H9 (cell line): ENCODE data around the gene PTPN23. TPM values are rescaled to one million over a fixed set of nuclear protein-coding genes. Genes with fewer than 3 reads are reported as not detected.

Experiments
- DNase-seq: peaks from one replicate; pipeline ENCODE4 v3.0.0-alpha.2; 2017
- H2AFZ ChIP-seq: one replicate; pipeline ENCODE4 v1.6.1; 2013; ENCODE audit warnings: mild to moderate bottlenecking, low read length, control low read depth, moderate library complexity
- H2AK5ac ChIP-seq: 2 replicates; pipeline ENCODE4 v1.6.1; 2013; ENCODE audit warnings: low read length, control low read depth, mixed read lengths; ENCODE audit not compliant: insufficient read length
- H2BK120ac ChIP-seq: one replicate; pipeline ENCODE4 v1.6.1; 2013; ENCODE audit warnings: low read depth, mild to moderate bottlenecking, low read length, control low read depth, inconsistent platforms; ENCODE audit not compliant: poor library complexity, severe bottlenecking
- H2BK12ac ChIP-seq: 2 replicates; pipeline ENCODE4 v1.6.1; 2013; ENCODE audit warnings: low read length, control low read depth, mixed read lengths, low read depth; ENCODE audit not compliant: insufficient read length
- H2BK15ac ChIP-seq: 2 replicates; pipeline ENCODE4 v1.6.1; 2013; ENCODE audit warnings: low read depth, low read length, control low read depth
- H2BK20ac ChIP-seq: one replicate; pipeline ENCODE4 v1.6.1; 2013; ENCODE audit warnings: low read depth, mild to moderate bottlenecking, low read length, control low read depth, inconsistent platforms; ENCODE audit not compliant: poor library complexity, severe bottlenecking
- H2BK5ac ChIP-seq: 2 replicates; pipeline ENCODE4 v1.6.1; 2013; ENCODE audit warnings: low read length, control low read depth, mixed read lengths; ENCODE audit not compliant: insufficient read length
- H3K14ac ChIP-seq: 2 replicates; pipeline ENCODE4 v1.6.1; 2013; ENCODE audit warnings: low read length, control low read depth; ENCODE audit not compliant: insufficient read depth
- H3K18ac ChIP-seq: 2 replicates; pipeline ENCODE4 v1.6.1; 2013; ENCODE audit warnings: low read depth, mild to moderate bottlenecking, mixed read lengths, low read length, control low read depth; ENCODE audit not compliant: insufficient read length
- H3K23ac ChIP-seq: 2 replicates; pipeline ENCODE4 v1.6.1; 2013; ENCODE audit warnings: low read length, control low read depth, mixed read lengths, low read depth; ENCODE audit not compliant: insufficient read length
- H3K23me2 ChIP-seq: 2 replicates; pipeline ENCODE4 v1.6.1; 2013; ENCODE audit warnings: low read depth, mild to moderate bottlenecking, mixed read lengths, low read length, control low read depth; ENCODE audit not compliant: insufficient read length, poor library complexity, severe bottlenecking
- H3K27ac ChIP-seq: 2 replicates; pipeline ENCODE4 v1.5.1; 2013; ENCODE audit warnings: low read length, control low read depth, mixed read lengths, low read depth; ENCODE audit not compliant: insufficient read length
- H3K27me3 ChIP-seq: 2 replicates; pipeline ENCODE4 v1.6.1; 2013; ENCODE audit warnings: low read length, control low read depth, inconsistent platforms; ENCODE audit not compliant: insufficient read depth
- H3K4ac ChIP-seq: 2 replicates; pipeline ENCODE4 v1.6.1; 2013; ENCODE audit warnings: low read depth, mild to moderate bottlenecking, control low read depth, inconsistent platforms, low read length, moderate library complexity
- H3K4me1 ChIP-seq: 2 replicates; pipeline ENCODE4 v1.6.1; 2013; ENCODE audit warnings: low read length, control low read depth, inconsistent platforms; ENCODE audit not compliant: insufficient read depth
- H3K4me2 ChIP-seq: 2 replicates; pipeline ENCODE4 v1.6.1; 2013; ENCODE audit warnings: low read length, control low read depth, mixed read lengths; ENCODE audit not compliant: insufficient read length, insufficient read depth
- H3K56ac ChIP-seq: 2 replicates; pipeline ENCODE4 v1.6.1; 2013; ENCODE audit warnings: low read depth, mild to moderate bottlenecking, mixed read lengths, low read length, control low read depth; ENCODE audit not compliant: insufficient read length
- H3K79me1 ChIP-seq: 2 replicates; pipeline ENCODE4 v1.6.1; 2013; ENCODE audit warnings: low read depth, mild to moderate bottlenecking, moderate library complexity, low read length, control low read depth, inconsistent platforms; ENCODE audit not compliant: insufficient read depth, poor library complexity, severe bottlenecking
- H3K79me2 ChIP-seq: 2 replicates; pipeline ENCODE4 v1.6.1; 2013; ENCODE audit warnings: low read length, control low read depth, inconsistent platforms; ENCODE audit not compliant: insufficient read depth
- H3K9ac ChIP-seq: 2 replicates; pipeline ENCODE4 v1.6.1; 2013; ENCODE audit warnings: low read length, control low read depth, mixed read lengths; ENCODE audit not compliant: insufficient read length; ENCODE audit errors: extremely low read depth
- H3K9me3 ChIP-seq: one replicate; pipeline ENCODE4 v1.6.1; 2013; ENCODE audit warnings: low read depth, low read length, inconsistent platforms; ENCODE audit not compliant: control insufficient read depth
- H3T11ph ChIP-seq: one replicate; pipeline ENCODE4 v1.6.1; 2013; ENCODE audit warnings: mild to moderate bottlenecking, low read length, control low read depth, inconsistent platforms
- H4K20me1 ChIP-seq: one replicate; pipeline ENCODE4 v1.6.1; 2013; ENCODE audit not compliant: control insufficient read depth, insufficient read length, insufficient read depth
- H4K5ac ChIP-seq: 2 replicates; pipeline ENCODE4 v1.6.1; 2013; ENCODE audit warnings: low read depth, mild to moderate bottlenecking, mixed read lengths, low read length, control low read depth; ENCODE audit not compliant: insufficient read length
- H4K8ac ChIP-seq: replicated peaks from 2 replicates; pipeline ENCODE4 v1.6.1; 2013; ENCODE audit warnings: low read length, control low read depth, mixed read lengths, low read depth; ENCODE audit not compliant: insufficient read length
- H4K91ac ChIP-seq: 2 replicates; pipeline ENCODE4 v1.6.1; 2013; ENCODE audit warnings: low read depth, mild to moderate bottlenecking, moderate library complexity, mixed read lengths, low read length, control low read depth; ENCODE audit not compliant: insufficient read length
- H3K27ac Mint-ChIP-seq, 3 experiments: 2 replicates in 2 of 3; 3 replicates in 1 of 3; pipeline ENCODE4 v1.8.0; 2020 to 2021; ENCODE audit warnings: mixed read lengths in 3 of 3, mild to moderate bottlenecking in 1 of 3, moderate library complexity in 1 of 3
- H3K27me3 Mint-ChIP-seq: 2 replicates; pipeline ENCODE4 v1.8.0; 2021; ENCODE audit warnings: low read depth, mild to moderate bottlenecking, moderate library complexity, mixed read lengths
- H3K36me3 Mint-ChIP-seq, 3 experiments: 2 replicates in 2 of 3; 3 replicates in 1 of 3; pipeline ENCODE4 v1.8.0; 2020 to 2021; ENCODE audit warnings: low read depth in 3 of 3, mixed read lengths in 3 of 3; ENCODE audit not compliant: insufficient read depth in 1 of 3
- H3K4me1 Mint-ChIP-seq, 2 experiments: 2 replicates each; pipeline ENCODE4 v1.8.0; 2020; ENCODE audit warnings: mixed read lengths in 2 of 2
- H3K4me3 Mint-ChIP-seq, 2 experiments: 2 replicates in 1 of 2; 3 replicates in 1 of 2; pipeline ENCODE4 v1.8.0; 2020 to 2021; ENCODE audit warnings: mild to moderate bottlenecking in 2 of 2, mixed read lengths in 2 of 2, moderate library complexity in 1 of 2
- H3K9me3 Mint-ChIP-seq, 2 experiments: 2 replicates in 1 of 2; 3 replicates in 1 of 2; pipeline ENCODE4 v1.8.0; 2020; ENCODE audit warnings: mild to moderate bottlenecking in 2 of 2, mixed read lengths in 2 of 2, moderate library complexity in 1 of 2
- WGBS: extraction: QIAGEN DNeasy Blood & Tissue Kit; methylation state at CpG from one replicate; pipeline ENCODE4 v1.1.7; 2013; ENCODE audit warnings: missing lambda C conversion rate, low lambda C conversion rate, mixed read lengths; ENCODE audit not compliant: insufficient read length; ENCODE audit errors: extremely low coverage; 5-methylcytosine and 5-hydroxymethylcytosine counted together
- total RNA-seq: library from RNA; stranded (reverse); gene quantifications from 2 replicates; pipeline ENCODE4 v1.2.1, GENCODE V29; 2021
- TF ChIP-seq, protein P1 (sequence below): fragments of 200-600 bp; sonication (generic); conservative IDR thresholded peaks from 3 replicates; pipeline ENCODE4 v1.8.0; 2021; ENCODE audit warnings: antibody characterized with exemption, mild to moderate bottlenecking

Gene PTPN23
- total RNA-seq, 1 experiment from 2014 or later: 42.2 TPM

DNA sequence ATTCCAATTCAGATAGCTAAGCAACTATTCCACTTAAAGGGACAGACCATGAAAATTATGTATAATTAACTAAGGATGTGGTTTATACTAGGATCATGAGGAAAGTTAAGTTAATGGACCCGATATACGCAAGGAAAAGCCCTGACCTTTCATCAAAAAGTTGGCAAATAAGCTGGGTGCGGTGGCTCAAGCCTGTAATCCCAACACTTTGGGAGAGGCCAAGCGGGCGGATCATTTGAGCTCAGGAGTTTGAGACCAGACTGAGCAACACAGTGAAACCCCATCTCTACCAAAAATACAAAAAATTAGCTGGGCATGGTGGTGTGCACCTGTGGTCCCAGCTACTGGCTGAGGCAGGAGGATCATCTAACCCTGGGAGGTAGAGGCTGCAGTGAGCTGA, 55.4 kb downstream of the PTPN23 start:
- Histone ChIP-seq H4K5ac (no peak overlapping the region), H3K9ac (no peak overlapping the region), H3K79me2 (no peaks in the 10 kb centered on the region), H4K8ac (no peak overlapping the region), H2AK5ac (no peak overlapping the region), H2BK120ac (no peak overlapping the region), H3K14ac (no peak overlapping the region), H3K27me3 (no peaks in the 10 kb centered on the region; the same call in 1 of the 2 replicates), H4K91ac (no peak overlapping the region), H3K27ac (no peak overlapping the region), H3K18ac (no peak overlapping the region), H3K23me2 (no peaks in the 10 kb centered on the region), H3K23ac (no peak overlapping the region), H2BK5ac (no peak overlapping the region), H3K4me2 (no peak overlapping the region), H2BK15ac (no peak overlapping the region), H2AFZ (no peak overlapping the region), H4K20me1 (no peaks in the 10 kb centered on the region), H3K4me1 (no peaks in the 10 kb centered on the region), H3K4ac (no peak overlapping the region), H3K9me3 (no peaks in the 10 kb centered on the region), H2BK20ac (no peak overlapping the region), H3K56ac (no peak overlapping the region), H3K79me1 (no peaks in the 10 kb centered on the region), H2BK12ac (no peak overlapping the region), H3T11ph (no peak overlapping the region)
- H3K27ac Mint-ChIP-seq: peak overlapping the region in 1 of 3 experiments; percentile 67; a peak in 1 of 7 replicates
- H3K4me3 Mint-ChIP-seq: no peak overlapping the region
- TF ChIP-seq, protein P1, sequence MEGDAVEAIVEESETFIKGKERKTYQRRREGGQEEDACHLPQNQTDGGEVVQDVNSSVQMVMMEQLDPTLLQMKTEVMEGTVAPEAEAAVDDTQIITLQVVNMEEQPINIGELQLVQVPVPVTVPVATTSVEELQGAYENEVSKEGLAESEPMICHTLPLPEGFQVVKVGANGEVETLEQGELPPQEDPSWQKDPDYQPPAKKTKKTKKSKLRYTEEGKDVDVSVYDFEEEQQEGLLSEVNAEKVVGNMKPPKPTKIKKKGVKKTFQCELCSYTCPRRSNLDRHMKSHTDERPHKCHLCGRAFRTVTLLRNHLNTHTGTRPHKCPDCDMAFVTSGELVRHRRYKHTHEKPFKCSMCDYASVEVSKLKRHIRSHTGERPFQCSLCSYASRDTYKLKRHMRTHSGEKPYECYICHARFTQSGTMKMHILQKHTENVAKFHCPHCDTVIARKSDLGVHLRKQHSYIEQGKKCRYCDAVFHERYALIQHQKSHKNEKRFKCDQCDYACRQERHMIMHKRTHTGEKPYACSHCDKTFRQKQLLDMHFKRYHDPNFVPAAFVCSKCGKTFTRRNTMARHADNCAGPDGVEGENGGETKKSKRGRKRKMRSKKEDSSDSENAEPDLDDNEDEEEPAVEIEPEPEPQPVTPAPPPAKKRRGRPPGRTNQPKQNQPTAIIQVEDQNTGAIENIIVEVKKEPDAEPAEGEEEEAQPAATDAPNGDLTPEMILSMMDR: no peak
- H3K9me3 Mint-ChIP-seq: no peaks in the 10 kb centered on the region
- no CpG with 5 or more reads among the region's 5 CpGs for WGBS
- H3K36me3 Mint-ChIP-seq: peaks cover 33 to 66% (median 55%) of the 10 kb centered on the region in 3 experiments
- H3K4me1 Mint-ChIP-seq: peaks cover 10 to 14% of the 10 kb centered on the region in 2 experiments
- no peak for DNase-seq
- no peaks in the 10 kb centered on the region for H3K27me3 Mint-ChIP-seq
